ENCODE results near the gene CEP120.

The CEP120 gene

DNA sequence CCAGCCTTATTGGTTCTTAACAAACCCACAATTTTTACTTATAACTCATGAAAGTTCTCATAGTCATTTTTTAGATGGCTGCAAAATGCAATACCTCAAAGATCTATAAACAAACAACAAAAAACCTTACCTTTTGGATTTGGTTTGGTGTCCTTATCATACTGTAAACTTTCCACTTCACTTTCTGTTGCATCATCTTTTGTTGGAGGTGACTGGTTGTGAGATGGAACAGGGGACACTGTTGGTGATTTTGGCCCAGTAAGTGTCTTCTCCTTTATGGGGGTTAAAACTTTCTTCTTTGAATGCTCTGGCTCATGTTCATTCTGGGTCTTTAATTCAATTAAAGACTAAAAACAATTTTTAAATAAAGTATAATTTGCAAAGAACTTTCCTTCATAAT is 33.4 kb downstream of the CEP120 start:
- Histone ChIP-seq H3K27me3 (ENCODE audit: insufficient read depth, low read depth, severe bottlenecking) (no peaks in the 10 kb centered on the region), H3K27ac (no peak overlapping the region), H3K36me3 (peaks cover 30% of the 10 kb centered on the region), H3K4me3 (ENCODE audit: low read depth, low read length) (no peak overlapping the region), H3K9me3 (ENCODE audit: severe bottlenecking) (no peaks in the 10 kb centered on the region)
- TF ChIP-seq, protein P1, sequence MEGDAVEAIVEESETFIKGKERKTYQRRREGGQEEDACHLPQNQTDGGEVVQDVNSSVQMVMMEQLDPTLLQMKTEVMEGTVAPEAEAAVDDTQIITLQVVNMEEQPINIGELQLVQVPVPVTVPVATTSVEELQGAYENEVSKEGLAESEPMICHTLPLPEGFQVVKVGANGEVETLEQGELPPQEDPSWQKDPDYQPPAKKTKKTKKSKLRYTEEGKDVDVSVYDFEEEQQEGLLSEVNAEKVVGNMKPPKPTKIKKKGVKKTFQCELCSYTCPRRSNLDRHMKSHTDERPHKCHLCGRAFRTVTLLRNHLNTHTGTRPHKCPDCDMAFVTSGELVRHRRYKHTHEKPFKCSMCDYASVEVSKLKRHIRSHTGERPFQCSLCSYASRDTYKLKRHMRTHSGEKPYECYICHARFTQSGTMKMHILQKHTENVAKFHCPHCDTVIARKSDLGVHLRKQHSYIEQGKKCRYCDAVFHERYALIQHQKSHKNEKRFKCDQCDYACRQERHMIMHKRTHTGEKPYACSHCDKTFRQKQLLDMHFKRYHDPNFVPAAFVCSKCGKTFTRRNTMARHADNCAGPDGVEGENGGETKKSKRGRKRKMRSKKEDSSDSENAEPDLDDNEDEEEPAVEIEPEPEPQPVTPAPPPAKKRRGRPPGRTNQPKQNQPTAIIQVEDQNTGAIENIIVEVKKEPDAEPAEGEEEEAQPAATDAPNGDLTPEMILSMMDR (IDR thresholded peaks at IDR 0.05; ENCODE audit: low read depth, low read length), result no peak
- no peak for DNase-seq

DNA sequence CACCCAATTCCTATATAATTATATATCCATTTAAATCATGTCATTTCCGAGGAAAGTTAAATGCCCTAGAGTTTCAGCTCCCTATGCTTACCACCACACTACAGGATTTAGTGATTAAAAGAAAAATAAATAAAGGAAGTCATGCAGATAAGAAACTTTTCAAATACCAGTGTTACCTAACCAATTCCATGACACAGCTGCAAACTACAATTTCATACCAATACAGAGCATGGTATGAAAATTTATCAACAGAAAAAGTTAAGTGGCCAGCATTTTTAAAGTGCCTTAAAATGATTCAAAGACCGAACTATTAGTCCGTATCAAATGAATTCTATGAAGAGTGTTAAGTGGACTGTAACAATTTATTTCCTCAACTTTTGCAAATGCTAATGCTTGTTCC is 35.9 kb downstream of the CEP120 start:
- DNase-seq, result no peak
- H3K4me3 ChIP-seq (ENCODE audit: low read depth, low read length), result no peak overlapping the region

DNA sequence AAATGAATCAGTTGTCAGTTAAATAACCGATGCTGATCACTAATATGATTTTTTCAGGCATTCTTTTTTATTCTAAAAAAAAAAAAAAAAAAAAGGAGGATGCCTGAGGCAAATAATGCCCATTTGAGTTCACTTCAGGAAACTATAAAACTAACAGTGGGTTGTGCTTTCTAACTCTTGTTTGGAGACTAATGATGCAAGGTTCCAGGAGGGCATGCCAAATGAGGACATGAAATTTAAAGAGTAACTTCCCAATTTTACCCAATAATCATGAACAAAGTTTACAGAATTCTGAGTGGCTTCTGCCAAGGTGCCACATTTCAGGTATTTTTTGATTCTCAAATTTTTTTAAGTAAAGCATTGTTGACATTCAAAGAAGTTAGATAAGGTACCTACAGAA is 41.0 kb downstream of the CEP120 start:
- TF ChIP-seq, protein P1 (IDR thresholded peaks at IDR 0.05; ENCODE audit: low read depth, low read length), result no peak
- no peak for DNase-seq
- peaks cover 17% of the 10 kb centered on the region for H3K36me3 ChIP-seq
- H3K27me3 ChIP-seq (ENCODE audit: insufficient read depth, low read depth, severe bottlenecking), result no peaks in the 10 kb centered on the region
- H3K27ac ChIP-seq, result no peak overlapping the region
- H3K4me3 ChIP-seq (ENCODE audit: low read depth, low read length), result no peak overlapping the region
- no peaks in the 10 kb centered on the region for H3K9me3 ChIP-seq (ENCODE audit: severe bottlenecking)

More for the DNA sequence above, 35.9 kb downstream of the CEP120 start:
- TF ChIP-seq, protein P1 (IDR thresholded peaks at IDR 0.05; ENCODE audit: low read depth, low read length), result no peak
- no peaks in the 10 kb centered on the region for H3K9me3 ChIP-seq (ENCODE audit: severe bottlenecking)
- peaks cover 24% of the 10 kb centered on the region for H3K36me3 ChIP-seq
- no peak overlapping the region for H3K27ac ChIP-seq
- no peaks in the 10 kb centered on the region for H3K27me3 ChIP-seq (ENCODE audit: insufficient read depth, low read depth, severe bottlenecking)

DNA sequence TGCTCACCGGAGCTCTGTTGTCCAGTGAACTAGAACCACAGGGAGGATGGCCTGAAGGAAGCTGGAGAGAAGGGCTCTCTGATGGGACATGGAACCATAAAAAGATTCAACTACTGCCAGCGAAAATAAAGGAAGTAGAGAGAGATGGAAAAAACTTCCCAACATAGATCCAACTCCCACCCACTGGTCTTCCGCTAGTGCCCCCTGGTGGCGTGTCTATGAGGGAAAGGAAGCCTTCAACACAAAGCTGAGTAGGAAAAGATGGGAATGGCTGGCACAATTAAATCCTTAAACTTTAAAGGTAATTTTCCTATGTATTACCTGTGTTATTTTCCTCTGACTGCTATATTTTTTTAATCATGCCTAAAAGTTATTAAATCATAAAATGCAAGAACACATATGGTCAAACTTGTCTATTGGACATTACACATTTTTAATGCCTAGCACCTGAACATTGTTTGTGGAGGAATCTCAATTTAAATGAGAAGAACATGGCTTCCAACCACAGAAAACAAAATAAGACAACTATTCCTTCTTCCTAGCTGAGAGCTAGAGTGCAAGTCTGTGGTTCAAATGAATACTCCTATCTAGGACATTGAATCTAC is 51.5 kb downstream of the CEP120 start:
- Histone ChIP-seq H3K4me3 (ENCODE audit: low read depth, low read length) (no peak overlapping the region), H3K9me3 (ENCODE audit: severe bottlenecking) (no peaks in the 10 kb centered on the region), H3K36me3 (peaks cover 13% of the 10 kb centered on the region), H3K27ac (no peak overlapping the region), H3K27me3 (ENCODE audit: insufficient read depth, low read depth, severe bottlenecking) (no peaks in the 10 kb centered on the region)
- DNase-seq, result peak; percentile 72
- TF ChIP-seq, protein P1 (IDR thresholded peaks at IDR 0.05; ENCODE audit: low read depth, low read length), result peak; percentile 74

DNA sequence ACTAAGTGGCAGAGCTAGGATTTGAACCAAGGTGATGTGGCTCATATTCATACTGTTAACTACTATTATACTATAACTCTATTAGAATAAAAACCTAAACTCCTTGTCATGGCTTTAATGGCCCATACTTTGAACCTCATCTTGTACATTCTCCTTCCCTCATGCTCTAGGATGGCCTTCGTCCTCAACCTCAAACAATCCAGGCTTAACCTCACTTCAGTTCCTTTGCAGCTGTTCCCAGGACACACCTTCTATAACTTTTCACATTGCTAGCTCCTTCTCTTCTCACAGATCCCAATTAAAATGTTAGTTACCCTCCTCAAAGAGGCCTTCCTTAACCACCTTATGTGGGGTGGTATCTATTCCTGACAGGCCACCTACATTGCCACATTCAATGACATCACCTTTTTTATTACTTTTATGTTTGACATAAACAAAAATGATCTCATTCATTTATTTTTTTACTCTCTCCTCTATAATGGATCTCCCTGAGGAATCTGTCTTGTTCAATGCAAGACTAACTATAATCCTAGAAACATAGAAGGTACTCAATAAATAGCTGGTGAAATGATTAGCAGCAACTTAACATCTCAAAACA is 53.7 kb downstream of the CEP120 start:
- DNase-seq, result no peak

More for the DNA sequence above, 53.7 kb downstream of the CEP120 start:
- Histone ChIP-seq H3K27ac (no peak overlapping the region), H3K27me3 (ENCODE audit: insufficient read depth, low read depth, severe bottlenecking) (no peaks in the 10 kb centered on the region), H3K4me3 (ENCODE audit: low read depth, low read length) (no peak overlapping the region), H3K36me3 (no peaks in the 10 kb centered on the region; the same call in 1 of the 2 replicates), H3K9me3 (ENCODE audit: severe bottlenecking) (no peaks in the 10 kb centered on the region)
- TF ChIP-seq, protein P1 (IDR thresholded peaks at IDR 0.05; ENCODE audit: low read depth, low read length), result no peak

Data from WERI-Rb-1 (cell line).